ENCODE results near the gene TTYH2.

Gene TTYH2, protein sequence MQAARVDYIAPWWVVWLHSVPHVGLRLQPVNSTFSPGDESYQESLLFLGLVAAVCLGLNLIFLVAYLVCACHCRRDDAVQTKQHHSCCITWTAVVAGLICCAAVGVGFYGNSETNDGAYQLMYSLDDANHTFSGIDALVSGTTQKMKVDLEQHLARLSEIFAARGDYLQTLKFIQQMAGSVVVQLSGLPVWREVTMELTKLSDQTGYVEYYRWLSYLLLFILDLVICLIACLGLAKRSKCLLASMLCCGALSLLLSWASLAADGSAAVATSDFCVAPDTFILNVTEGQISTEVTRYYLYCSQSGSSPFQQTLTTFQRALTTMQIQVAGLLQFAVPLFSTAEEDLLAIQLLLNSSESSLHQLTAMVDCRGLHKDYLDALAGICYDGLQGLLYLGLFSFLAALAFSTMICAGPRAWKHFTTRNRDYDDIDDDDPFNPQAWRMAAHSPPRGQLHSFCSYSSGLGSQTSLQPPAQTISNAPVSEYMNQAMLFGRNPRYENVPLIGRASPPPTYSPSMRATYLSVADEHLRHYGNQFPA

DNA sequence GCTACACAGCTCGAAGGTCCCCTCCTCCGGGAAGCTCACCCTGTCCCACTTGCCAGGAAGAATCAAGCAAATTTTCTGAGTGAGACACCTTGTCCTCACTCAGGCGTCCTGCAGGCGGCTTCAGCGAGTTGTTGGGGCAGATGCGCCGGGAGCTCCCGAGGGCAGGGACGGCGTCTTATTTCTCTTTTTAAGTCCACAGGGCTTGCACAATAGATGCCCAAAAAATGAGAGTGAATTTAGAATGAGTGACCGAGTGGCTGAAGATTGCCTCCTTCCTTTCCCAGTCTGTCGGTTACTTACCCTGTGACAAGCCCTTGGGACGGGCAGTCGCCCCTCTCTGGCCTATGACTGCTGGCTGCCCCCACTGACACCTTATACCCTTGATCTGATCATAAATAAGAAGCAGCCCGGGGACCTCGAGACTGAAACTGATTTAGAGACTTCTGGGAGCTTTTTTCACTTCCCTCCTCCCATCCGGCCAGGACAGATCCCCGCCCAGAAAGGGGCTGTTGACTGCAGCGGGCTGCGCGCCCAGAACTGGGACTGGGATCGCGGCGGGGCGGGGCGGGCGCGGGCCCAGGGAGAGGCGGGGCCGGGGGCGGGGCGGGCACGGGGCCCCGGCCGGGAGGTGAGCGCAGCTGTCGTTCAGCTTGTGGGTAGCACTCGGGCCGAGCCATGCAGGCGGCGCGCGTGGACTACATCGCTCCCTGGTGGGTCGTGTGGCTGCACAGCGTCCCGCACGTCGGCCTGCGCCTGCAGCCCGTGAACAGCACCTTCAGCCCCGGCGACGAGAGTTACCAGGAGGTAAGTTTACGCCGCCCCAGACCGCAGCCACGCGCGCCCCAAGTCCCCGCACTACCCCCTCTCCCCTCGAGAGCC, at the start of gene TTYH2:
Gene TTYH2, plus strand, starts transcription at position 659 of the 879 bp plus-strand sequence. Its CDS starts 17 bp downstream, at position 676.
- Histone ChIP-seq H3K27ac (peak within 1 kb of the TSS; percentile 54), H3K4me3 (ENCODE audit: low read depth in 1 of 2, low read length in 1 of 2) (peak within 1 kb of the TSS; percentile 60 to 73), H3K9me3 (no peaks in the 10 kb centered on the region), H3K27me3 (peaks cover 59% of the 10 kb centered on the region), H3K36me3 (peaks cover 21% of the 10 kb centered on the region), H3K4me1 (ENCODE audit: control insufficient read depth in 1 of 2, insufficient read depth in 1 of 2, low read depth in 1 of 2, low read length in 1 of 2) (peaks cover 29% of the 10 kb centered on the region in 2 experiments)
- peak; percentile 31 for TF ChIP-seq CTCF (IDR thresholded peaks at IDR 0.05)

- Histone ChIP-seq H3K36me3 (no peaks in the 10 kb centered on the region), H3K4me1 (ENCODE audit: control insufficient read depth in 1 of 2, insufficient read depth in 1 of 2, low read depth in 1 of 2, low read length in 1 of 2) (peaks cover 3 to 7% of the 10 kb centered on the region in 2 experiments), H3K27me3 (peaks cover 23% of the 10 kb centered on the region), H3K9me3 (no peaks in the 10 kb centered on the region), H3K27ac (no peak overlapping the region), H3K4me3 (ENCODE audit: low read depth in 1 of 2, low read length in 1 of 2) (no peak overlapping the region)
- no peak for TF ChIP-seq CTCF (IDR thresholded peaks at IDR 0.05)
Measured at GRCh38 chr17:74163836-74164235, 49.5 kb upstream of the TTYH2 start.

DNA sequence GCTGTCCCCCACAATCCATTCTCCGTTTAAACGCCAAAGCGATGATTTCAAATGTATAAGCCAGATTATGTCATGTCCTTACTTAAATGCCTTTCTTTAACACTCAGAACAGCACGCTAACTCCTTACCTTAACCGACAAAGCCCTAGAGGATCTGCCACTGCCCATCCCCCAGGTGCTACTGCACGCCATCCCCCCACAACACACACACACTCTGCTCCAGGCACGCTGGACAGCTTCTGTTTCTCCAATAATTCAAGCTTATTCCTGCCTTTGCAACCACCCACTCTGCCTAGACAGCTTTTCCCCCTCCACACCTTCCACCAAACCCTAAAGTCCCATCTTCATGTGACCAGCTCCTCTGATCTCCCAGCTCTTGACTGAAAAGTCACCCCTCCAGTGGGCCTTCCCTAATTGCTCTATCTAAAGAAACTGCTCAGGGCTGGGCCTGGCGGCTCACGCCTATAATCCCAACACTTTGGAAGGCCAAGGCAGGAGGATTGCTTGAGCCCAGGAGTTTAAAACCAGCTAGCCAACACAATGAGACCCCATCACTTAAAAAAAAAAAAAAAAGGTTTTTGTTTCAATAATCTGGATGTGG, 48.8 kb upstream of the TTYH2 start:
- H3K36me3 ChIP-seq: no peaks in the 10 kb centered on the region
- no peak overlapping the region for H3K4me3 ChIP-seq (ENCODE audit: low read depth in 1 of 2, low read length in 1 of 2)
- H3K4me1 ChIP-seq (ENCODE audit: control insufficient read depth in 1 of 2, insufficient read depth in 1 of 2, low read depth in 1 of 2, low read length in 1 of 2): peaks cover 3 to 7% of the 10 kb centered on the region in 2 experiments
- H3K27me3 ChIP-seq: peaks cover 26% of the 10 kb centered on the region
- H3K9me3 ChIP-seq: no peaks in the 10 kb centered on the region
- TF ChIP-seq CTCF (IDR thresholded peaks at IDR 0.05): no peak
- H3K27ac ChIP-seq: no peak overlapping the region

- Histone ChIP-seq H3K36me3 (no peaks in the 10 kb centered on the region), H3K4me3 (ENCODE audit: low read depth in 1 of 2, low read length in 1 of 2) (no peak overlapping the region), H3K9me3 (no peaks in the 10 kb centered on the region), H3K27me3 (peaks cover 25% of the 10 kb centered on the region), H3K4me1 (ENCODE audit: control insufficient read depth in 1 of 2, insufficient read depth in 1 of 2, low read depth in 1 of 2, low read length in 1 of 2) (peaks cover 3 to 7% of the 10 kb centered on the region in 2 experiments), H3K27ac (no peak overlapping the region)
- TF ChIP-seq CTCF (IDR thresholded peaks at IDR 0.05): no peak
Measured at GRCh38 chr17:74165797-74166365, 47.5 kb upstream of the TTYH2 start.

GRCh38 chr17:74170924-74171323, 42.4 kb upstream of the TTYH2 start:
- H3K36me3 ChIP-seq: no peaks in the 10 kb centered on the region
- H3K27me3 ChIP-seq: peaks cover 26% of the 10 kb centered on the region
- H3K27ac ChIP-seq: no peak overlapping the region
- H3K4me1 ChIP-seq (ENCODE audit: control insufficient read depth in 1 of 2, insufficient read depth in 1 of 2, low read depth in 1 of 2, low read length in 1 of 2): no peaks in the 10 kb centered on the region
- H3K9me3 ChIP-seq: no peaks in the 10 kb centered on the region
- TF ChIP-seq CTCF (IDR thresholded peaks at IDR 0.05): no peak
- H3K4me3 ChIP-seq (ENCODE audit: low read depth in 1 of 2, low read length in 1 of 2): no peak overlapping the region

Measured in neutrophil (primary cell).